ENCODE data around the gene LMOD3. TPM values are rescaled to one million over a fixed set of nuclear protein-coding genes. Genes with fewer than 3 reads are reported as not detected.

The LMOD3 gene
- total RNA-seq, 1 donor from 2014 or later: 0.12 TPM

- peaks cover 62% of the 10 kb centered on the region for H3K4me1 ChIP-seq
- peak; percentile 56 to 63 for ATAC-seq
Measured at GRCh38 chr3:69079269-69080159, 42.9 kb downstream of the LMOD3 start.

GRCh38 chr3:69072928-69073327 is 49.5 kb downstream of the LMOD3 start:
- no peak for TF ChIP-seq CTCF (IDR thresholded peaks at IDR 0.05)
- no peaks in the 10 kb centered on the region for H3K27me3 ChIP-seq (ENCODE audit: low read depth)
- peaks cover 56% of the 10 kb centered on the region for H3K36me3 ChIP-seq
- H3K9me3 ChIP-seq: no peaks in the 10 kb centered on the region
- intact Hi-C loops (cut with DNase I): no loop called here
- no peak overlapping the region for H3K4me3 ChIP-seq
- peaks cover 9% of the 10 kb centered on the region for H3K4me1 ChIP-seq
- no peak overlapping the region for H3K27ac ChIP-seq
- no peak for DNase-seq
- ATAC-seq: no peak

More at GRCh38 chr3:69079269-69080159, 42.9 kb downstream of the LMOD3 start:
- Histone ChIP-seq H3K9me3 (no peaks in the 10 kb centered on the region), H3K36me3 (peaks cover 15% of the 10 kb centered on the region), H3K27ac (peak overlapping the region; percentile 88), H3K27me3 (ENCODE audit: low read depth) (no peaks in the 10 kb centered on the region), H3K4me3 (peak overlapping the region; percentile 93)
- TF ChIP-seq CTCF (IDR thresholded peaks at IDR 0.05): no peak
- DNase-seq: no peak
- intact Hi-C loops (cut with DNase I): no loop called here

GRCh38 chr3:69066121-69066520 is 56.3 kb downstream of the LMOD3 start:
- Histone ChIP-seq H3K4me3 (no peak overlapping the region), H3K27ac (no peak overlapping the region), H3K27me3 (ENCODE audit: low read depth) (no peaks in the 10 kb centered on the region), H3K9me3 (no peaks in the 10 kb centered on the region), H3K36me3 (peaks cover 56% of the 10 kb centered on the region), H3K4me1 (no peaks in the 10 kb centered on the region)
- no peak for ATAC-seq
- intact Hi-C loops (cut with DNase I): no loop called here
- DNase-seq: no peak
- TF ChIP-seq CTCF (IDR thresholded peaks at IDR 0.05): no peak

GRCh38 chr3:69065318-69065964 is 57.0 kb downstream of the LMOD3 start:
- Histone ChIP-seq H3K9me3 (no peaks in the 10 kb centered on the region), H3K4me3 (no peak overlapping the region), H3K4me1 (no peaks in the 10 kb centered on the region), H3K36me3 (peaks cover 56% of the 10 kb centered on the region), H3K27ac (no peak overlapping the region), H3K27me3 (ENCODE audit: low read depth) (no peaks in the 10 kb centered on the region)
- ATAC-seq: no peak
- intact Hi-C loops (cut with DNase I): no loop called here
- TF ChIP-seq CTCF (IDR thresholded peaks at IDR 0.05): no peak
- no peak for DNase-seq

GRCh38 chr3:69063636-69064035 is 58.8 kb downstream of the LMOD3 start:
- H3K27me3 ChIP-seq (ENCODE audit: low read depth): no peaks in the 10 kb centered on the region
- no peak for ATAC-seq
- H3K4me3 ChIP-seq: no peak overlapping the region
- H3K36me3 ChIP-seq: peaks cover 62% of the 10 kb centered on the region
- no peak for TF ChIP-seq CTCF (IDR thresholded peaks at IDR 0.05)
- H3K9me3 ChIP-seq: no peaks in the 10 kb centered on the region
- H3K4me1 ChIP-seq: no peaks in the 10 kb centered on the region
- H3K27ac ChIP-seq: no peak overlapping the region
- no peak for DNase-seq
- intact Hi-C loops (cut with DNase I): no loop called here
